HCT116 (cell line): ENCODE measurements around the gene TEAD2. TPM values are rescaled to one million over a fixed set of nuclear protein-coding genes. Genes with fewer than 3 reads are reported as not detected.

Experiments
- ATAC-seq: fragments of 200-7000 bp; cut with Tn5 transposase; 2 replicates; pipeline ENCODE4 v1.9.1; 2020; ENCODE audit warnings: mild to moderate bottlenecking, moderate library complexity
- BruUV-seq: library from RNA; stranded (reverse); fragments of 400-500 nt; replicated peaks from 2 replicates; lab custom pipeline; 2021; lab: Mats Ljungman, UMichigan
- CTCF ChIA-PET: fragments of 300-600 bp; sonication (Branson Sonifier 250); formaldehyde crosslinking; loops from one replicate; lab custom pipeline; 2021; ENCODE audit warnings: antibody characterized with exemption; lab: Charles Lee
- POLR2A ChIA-PET: fragments of 300-600, 350-600 bp; sonication (Branson Sonifier 250); formaldehyde crosslinking; loops from one replicate; lab custom pipeline; 2021; ENCODE audit warnings: antibody characterized with exemption; lab: Charles Lee
- RAD21 ChIA-PET, 2 experiments: fragments of 300-600 bp; sonication (Branson Sonifier 250); formaldehyde crosslinking; loops; one replicate each; lab custom pipeline; 2023; ENCODE audit warnings: low total read pairs in 2 of 2; ENCODE audit not compliant: uncharacterized antibody in 2 of 2, unreplicated experiment in 2 of 2, low non-redundant PET in 1 of 2; lab: Charles Lee
- DNase-seq: peaks from one replicate; pipeline ENCODE4 v3.0.0-alpha.2; 2010; ENCODE audit warnings: low read depth, low spot score
- H2AFZ ChIP-seq: fragments of 200-600 bp; shearing (Covaris generic), sonication (generic); 2 replicates; pipeline ENCODE4 v1.6.1; 2017; ENCODE audit warnings: low read depth, mixed run types, mixed read lengths, antibody characterized with exemption, low read length; ENCODE audit not compliant: poor library complexity, severe bottlenecking
- H3K27ac ChIP-seq: 2 replicates; pipeline ENCODE4 v1.5.1; 2012; ENCODE audit warnings: low read depth, low read length
- H3K27me3 ChIP-seq: fragments of 200-600 bp; sonication (generic); 2 replicates; pipeline ENCODE4 v1.6.1; 2016; ENCODE audit warnings: mixed run types, low read length, mixed read lengths; ENCODE audit not compliant: insufficient read depth
- H3K36me3 ChIP-seq, 2 experiments: fragments of 200-500 bp in 1 of 2; fragments of 200-600 bp in 1 of 2; sonication (Bioruptor generic) in 1 of 2; sonication (generic) in 1 of 2; 2 replicates each; pipeline versions ENCODE4 v1.5.1 to v1.6.1; 2014 to 2016; ENCODE audit warnings: low read length in 2 of 2, inconsistent platforms in 1 of 2, mixed read lengths in 1 of 2, mixed run types in 1 of 2; ENCODE audit not compliant: insufficient read depth in 2 of 2, control insufficient read depth in 1 of 2
- H3K4me1 ChIP-seq, 2 experiments: fragments of 200-600 bp in 1 of 2; sonication (generic) in 1 of 2; 2 replicates each; pipeline versions ENCODE4 v1.5.1 to v1.6.1; 2012 to 2017; ENCODE audit warnings: low read length in 2 of 2, inconsistent platforms in 1 of 2, mild to moderate bottlenecking in 1 of 2, mixed read lengths in 1 of 2, mixed run types in 1 of 2, moderate library complexity in 1 of 2; ENCODE audit not compliant: insufficient read depth in 2 of 2, control insufficient read depth in 1 of 2
- H3K4me2 ChIP-seq: fragments of 200-600 bp; sonication (generic); 2 replicates; pipeline ENCODE4 v1.6.1; 2017; ENCODE audit warnings: mixed run types, low read length, mixed read lengths
- H3K4me3 ChIP-seq, 2 experiments: fragments of 200-600 bp in 1 of 2; sonication (generic) in 1 of 2; replicated peaks in 1 of 2; 2 replicates each; pipeline ENCODE4 v1.5.1; 2011 to 2016; ENCODE audit warnings: low read length in 2 of 2, control low read depth in 1 of 2, low read depth in 1 of 2, mild to moderate bottlenecking in 1 of 2, mixed read lengths in 1 of 2, mixed run types in 1 of 2
- H3K79me2 ChIP-seq: fragments of 200-600 bp; sonication (generic); 2 replicates; pipeline ENCODE4 v1.6.1; 2017; ENCODE audit warnings: mild to moderate bottlenecking, mixed run types, low read length, moderate library complexity, mixed read lengths; ENCODE audit not compliant: insufficient read depth
- H3K9ac ChIP-seq: fragments of 200-600 bp; sonication (generic); 2 replicates; pipeline ENCODE4 v1.6.1; 2016; ENCODE audit warnings: low read length, mixed read lengths
- H3K9me2 ChIP-seq: fragments of 200-600 bp; sonication (generic), shearing (Covaris generic); 2 replicates; pipeline ENCODE4 v1.6.1; 2017; ENCODE audit warnings: mixed run types, mild to moderate bottlenecking, moderate library complexity; ENCODE audit not compliant: insufficient read depth
- H3K9me3 ChIP-seq, 2 experiments: fragments of 200-500 bp in 1 of 2; fragments of 200-600 bp in 1 of 2; sonication (Bioruptor generic) in 1 of 2; sonication (generic) in 1 of 2; 2 replicates each; pipeline ENCODE4 v1.6.1; 2014 to 2017; ENCODE audit warnings: low read length in 2 of 2, mixed read lengths in 2 of 2, inconsistent platforms in 1 of 2, low read depth in 1 of 2, mild to moderate bottlenecking in 1 of 2, mixed run types in 1 of 2, moderate library complexity in 1 of 2; ENCODE audit not compliant: control insufficient read depth in 1 of 2, insufficient read depth in 1 of 2
- H4K20me1 ChIP-seq: fragments of 200-600 bp; sonication (generic), shearing (Covaris generic); 2 replicates; pipeline ENCODE4 v1.6.1; 2017; ENCODE audit warnings: mixed run types, mild to moderate bottlenecking, moderate library complexity; ENCODE audit not compliant: insufficient read depth
- ATF3 ChIP-seq: IDR thresholded peaks from 2 replicates; pipeline ENCODE4 v1.6.1; 2012
- CEBPB ChIP-seq: IDR thresholded peaks from 2 replicates; pipeline ENCODE4 v1.6.1; 2012; ENCODE audit warnings: low read depth
- CTCF ChIP-seq, 3 experiments: fragments of 200-600 bp in 1 of 3; sonication (generic) in 1 of 3; IDR thresholded peaks in 2 of 3; conservative IDR thresholded peaks in 1 of 3; 2 replicates each; pipeline ENCODE4 v1.5.1; 2012 to 2017; ENCODE audit warnings: low read depth in 2 of 3, low read length in 2 of 3, antibody characterized with exemption in 1 of 3, borderline replicate concordance in 1 of 3, control low read depth in 1 of 3, mild to moderate bottlenecking in 1 of 3, mixed read lengths in 1 of 3, mixed run types in 1 of 3, moderate library complexity in 1 of 3; ENCODE audit not compliant: insufficient read depth in 1 of 3
- ELF1 ChIP-seq: IDR thresholded peaks from 2 replicates; pipeline ENCODE4 v1.6.1; 2012; ENCODE audit warnings: low read depth, borderline replicate concordance
- EZH2 ChIP-seq: fragments of 200-600 bp; sonication (generic); IDR thresholded peaks from 2 replicates; pipeline ENCODE4 v1.6.1; 2017; ENCODE audit warnings: antibody characterized with exemption, mixed run types
- EZH2phosphoT487 ChIP-seq: fragments of 200-600 bp; IDR thresholded peaks from 2 replicates; pipeline ENCODE4 v1.6.1; 2018; ENCODE audit warnings: antibody characterized with exemption, borderline replicate concordance
- FOSL1 ChIP-seq: IDR thresholded peaks from 2 replicates; pipeline ENCODE4 v1.6.1; 2012; ENCODE audit warnings: low read depth
- MAX ChIP-seq: IDR thresholded peaks from 2 replicates; pipeline ENCODE4 v1.6.1; 2012
- POLR2A ChIP-seq: IDR thresholded peaks from 2 replicates; pipeline ENCODE4 v1.7.0; 2011; ENCODE audit warnings: borderline replicate concordance; ENCODE audit not compliant: insufficient read depth, insufficient read length; ENCODE audit errors: extremely low read depth
- POLR2AphosphoS5 ChIP-seq: IDR thresholded peaks from 2 replicates; pipeline ENCODE4 v1.6.1; 2011; ENCODE audit warnings: mild to moderate bottlenecking, low read depth, low read length, moderate library complexity
- RAD21 ChIP-seq: IDR thresholded peaks from 2 replicates; pipeline ENCODE4 v1.6.1; 2012; ENCODE audit warnings: low read depth, mild to moderate bottlenecking
- REST ChIP-seq: IDR thresholded peaks from 2 replicates; pipeline ENCODE4 v1.6.1; 2012; ENCODE audit warnings: low read depth
- SIN3A ChIP-seq: IDR thresholded peaks from 2 replicates; pipeline ENCODE4 v1.6.1; 2012; ENCODE audit warnings: low read depth
- SP1 ChIP-seq: IDR thresholded peaks from 2 replicates; pipeline ENCODE4 v1.6.1; 2012; ENCODE audit warnings: low read depth
- SRF ChIP-seq: IDR thresholded peaks from 2 replicates; pipeline ENCODE4 v1.6.1; 2012; ENCODE audit warnings: low read depth
- YY1 ChIP-seq: IDR thresholded peaks from 2 replicates; pipeline ENCODE4 v1.6.1; 2011; ENCODE audit warnings: low read length, low read depth, moderate library complexity, mild to moderate bottlenecking; ENCODE audit not compliant: insufficient replicate concordance; ENCODE audit errors: extremely low read depth
- ZBTB33 ChIP-seq: IDR thresholded peaks from 2 replicates; pipeline ENCODE4 v1.6.1; 2011; ENCODE audit warnings: mild to moderate bottlenecking, low read length, moderate library complexity; ENCODE audit not compliant: insufficient replicate concordance; ENCODE audit errors: extremely low read depth
- ZFX ChIP-seq: fragments of 450-650 bp; IDR thresholded peaks from 2 replicates; pipeline ENCODE4 v1.6.1; 2017
- ZNF274 ChIP-seq: fragments of 200-500 bp; sonication (Bioruptor generic); IDR thresholded peaks from 2 replicates; pipeline ENCODE4 v1.6.1; 2014; ENCODE audit warnings: mild to moderate bottlenecking, low read depth, low read length, inconsistent platforms
- intact Hi-C: fragments of 100-400 bp; cut with micrococcal nuclease; formaldehyde crosslinking; loops from 2 replicates; pipeline ENCODE4 v1.10.0; 2022
- total RNA-seq: library from RNA; stranded (reverse); gene quantifications from one replicate; pipeline ENCODE4 v1.2.1, GENCODE V29; 2021; ENCODE audit not compliant: unreplicated experiment

The TEAD2 gene
- total RNA-seq, 1 experiment from 2014 or later, result 31.9 TPM

- ChIA-PET POLR2A (interaction anchor here (0.9 kb wide), 1 partner anchor 128 kb away, joined by 3 read pairs; the partner anchor contains the start of gene ALDH16A1), CTCF (no interaction called here), RAD21 (no interaction called here)
- Histone ChIP-seq H3K9me2 (no peaks in the 10 kb centered on the region), H3K4me2 (no peak within 1 kb of the TSS), H3K4me1 (no peaks in the 10 kb centered on the region), H2AFZ (no peak within 1 kb of the TSS), H3K36me3 (peaks cover 0 to under 1% of the 10 kb centered on the region in 2 experiments; a peak in 2 of 4 replicates), H3K27ac (no peak within 1 kb of the TSS), H3K79me2 (no peaks in the 10 kb centered on the region), H3K4me3 (no peak within 1 kb of the TSS), H4K20me1 (no peaks in the 10 kb centered on the region), H3K9me3 (peaks cover 0 to 18% of the 10 kb centered on the region in 2 experiments; a peak in 2 of 4 replicates), H3K27me3 (no peaks in the 10 kb centered on the region), H3K9ac (no peak within 1 kb of the TSS)
- intact Hi-C loops, result loop anchor here (5.0 kb wide), 1 partner anchor 53 kb away; no protein-coding TSS in a partner anchor
- DNase-seq (no peak), ATAC-seq (no peak)
- BruUV-seq, result no TSS peak
- TF ChIP-seq ZBTB33 (no peak), CTCF (IDR thresholded peaks at IDR 0.05 in 2 of 3, conservative IDR thresholded peaks at IDR 0.05 in 1 of 3; ENCODE audit: borderline replicate concordance in 1 of 3, insufficient read depth in 1 of 3, low read depth in 2 of 3, low read length in 2 of 3) (no peak), SRF (no peak), POLR2A (no peak), RAD21 (no peak), ZFX (no peak), YY1 (no peak), SP1 (no peak), EZH2phosphoT487 (no peak), ATF3 (no peak), CEBPB (no peak), ELF1 (no peak), REST (no peak), FOSL1 (no peak), ZNF274 (no peak), EZH2 (no peak), SIN3A (no peak), POLR2AphosphoS5 (no peak), MAX (no peak)
Observed at GRCh38 chr19:49324801-49325576, 37.2 kb downstream of the TEAD2 start, which contains the start of gene SLC6A16. SLC6A16 (minus strand) TSS chr19:49325191; CDS start chr19:49311347, 13,844 bp downstream.
